Kidney glomerular epithelial cell (primary cell): ENCODE results near the gene RAD54L2.
"Not testable (repeated sequence)": the region's sequence is repeated elsewhere in the genome, so short reads cannot be mapped to it uniquely, and the experiment has no call there.

Source experiments
- DNase-seq: peaks from one replicate; lab custom pipeline; 2025; lab: John Stamatoyannopoulos, UW

Gene RAD54L2, protein sequence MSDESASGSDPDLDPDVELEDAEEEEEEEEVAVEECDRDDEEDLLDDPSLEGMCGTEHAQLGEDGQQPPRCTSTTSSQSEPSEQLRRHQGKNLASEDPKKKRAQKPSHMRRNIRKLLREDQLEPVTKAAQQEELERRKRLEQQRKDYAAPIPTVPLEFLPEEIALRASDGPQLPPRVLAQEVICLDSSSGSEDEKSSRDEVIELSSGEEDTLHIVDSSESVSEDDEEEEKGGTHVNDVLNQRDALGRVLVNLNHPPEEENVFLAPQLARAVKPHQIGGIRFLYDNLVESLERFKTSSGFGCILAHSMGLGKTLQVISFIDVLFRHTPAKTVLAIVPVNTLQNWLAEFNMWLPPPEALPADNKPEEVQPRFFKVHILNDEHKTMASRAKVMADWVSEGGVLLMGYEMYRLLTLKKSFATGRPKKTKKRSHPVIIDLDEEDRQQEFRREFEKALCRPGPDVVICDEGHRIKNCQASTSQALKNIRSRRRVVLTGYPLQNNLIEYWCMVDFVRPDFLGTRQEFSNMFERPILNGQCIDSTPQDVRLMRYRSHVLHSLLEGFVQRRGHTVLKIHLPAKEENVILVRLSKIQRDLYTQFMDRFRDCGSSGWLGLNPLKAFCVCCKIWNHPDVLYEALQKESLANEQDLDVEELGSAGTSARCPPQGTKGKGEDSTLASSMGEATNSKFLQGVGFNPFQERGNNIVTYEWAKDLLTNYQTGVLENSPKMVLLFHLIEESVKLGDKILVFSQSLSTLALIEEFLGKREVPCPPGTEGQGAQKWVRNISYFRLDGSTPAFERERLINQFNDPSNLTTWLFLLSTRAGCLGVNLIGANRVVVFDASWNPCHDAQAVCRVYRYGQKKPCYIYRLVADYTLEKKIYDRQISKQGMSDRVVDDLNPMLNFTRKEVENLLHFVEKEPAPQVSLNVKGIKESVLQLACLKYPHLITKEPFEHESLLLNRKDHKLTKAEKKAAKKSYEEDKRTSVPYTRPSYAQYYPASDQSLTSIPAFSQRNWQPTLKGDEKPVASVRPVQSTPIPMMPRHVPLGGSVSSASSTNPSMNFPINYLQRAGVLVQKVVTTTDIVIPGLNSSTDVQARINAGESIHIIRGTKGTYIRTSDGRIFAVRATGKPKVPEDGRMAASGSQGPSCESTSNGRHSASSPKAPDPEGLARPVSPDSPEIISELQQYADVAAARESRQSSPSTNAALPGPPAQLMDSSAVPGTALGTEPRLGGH (N-terminal part only)

DNA sequence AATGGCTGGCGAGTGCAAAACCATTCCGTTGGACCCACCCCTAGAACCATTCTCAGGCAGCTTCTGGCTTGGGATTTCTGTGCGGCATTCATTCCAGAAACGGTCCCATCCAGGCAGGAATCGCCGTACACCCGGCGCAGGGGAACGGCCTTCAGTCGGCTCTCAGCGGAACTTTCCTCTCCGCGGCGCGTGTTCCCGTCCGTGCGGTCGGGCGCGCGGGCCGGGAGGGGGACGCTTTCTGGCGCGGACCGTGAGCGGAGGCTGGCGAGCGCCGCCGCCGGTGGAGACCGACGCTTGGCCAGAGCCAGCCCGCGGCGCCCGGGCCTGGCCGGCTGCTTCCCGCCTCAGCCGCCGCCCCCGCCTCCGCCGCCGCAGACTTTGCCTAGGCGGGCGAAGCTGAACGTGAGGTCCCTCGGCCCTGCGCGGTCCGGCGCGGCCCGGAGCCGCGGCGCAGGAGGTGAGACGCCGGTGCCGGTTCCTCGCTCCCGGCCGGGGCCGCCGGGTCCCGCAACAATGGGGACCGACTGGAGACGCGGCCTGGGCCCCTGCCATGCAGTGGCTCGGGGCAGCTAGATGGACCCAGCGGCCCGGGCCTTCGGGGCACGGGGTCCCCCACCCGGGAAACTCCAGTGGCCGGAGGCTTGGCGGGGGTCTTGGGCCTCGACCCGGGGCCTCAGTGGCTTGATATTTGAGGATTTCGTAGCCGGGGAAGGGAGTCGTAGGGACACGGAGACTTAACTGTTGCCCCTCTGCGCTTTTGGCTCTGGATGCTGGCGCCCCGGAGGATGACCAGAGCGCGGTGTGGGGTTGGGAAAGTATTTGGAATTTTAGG lies at the start of gene RAD54L2:
Gene RAD54L2, plus strand, starts transcription at position 261 of the 832 bp plus-strand sequence. CDS start 51,702 bp downstream, outside the sequence.
- peak; percentile 53 for DNase-seq

DNA sequence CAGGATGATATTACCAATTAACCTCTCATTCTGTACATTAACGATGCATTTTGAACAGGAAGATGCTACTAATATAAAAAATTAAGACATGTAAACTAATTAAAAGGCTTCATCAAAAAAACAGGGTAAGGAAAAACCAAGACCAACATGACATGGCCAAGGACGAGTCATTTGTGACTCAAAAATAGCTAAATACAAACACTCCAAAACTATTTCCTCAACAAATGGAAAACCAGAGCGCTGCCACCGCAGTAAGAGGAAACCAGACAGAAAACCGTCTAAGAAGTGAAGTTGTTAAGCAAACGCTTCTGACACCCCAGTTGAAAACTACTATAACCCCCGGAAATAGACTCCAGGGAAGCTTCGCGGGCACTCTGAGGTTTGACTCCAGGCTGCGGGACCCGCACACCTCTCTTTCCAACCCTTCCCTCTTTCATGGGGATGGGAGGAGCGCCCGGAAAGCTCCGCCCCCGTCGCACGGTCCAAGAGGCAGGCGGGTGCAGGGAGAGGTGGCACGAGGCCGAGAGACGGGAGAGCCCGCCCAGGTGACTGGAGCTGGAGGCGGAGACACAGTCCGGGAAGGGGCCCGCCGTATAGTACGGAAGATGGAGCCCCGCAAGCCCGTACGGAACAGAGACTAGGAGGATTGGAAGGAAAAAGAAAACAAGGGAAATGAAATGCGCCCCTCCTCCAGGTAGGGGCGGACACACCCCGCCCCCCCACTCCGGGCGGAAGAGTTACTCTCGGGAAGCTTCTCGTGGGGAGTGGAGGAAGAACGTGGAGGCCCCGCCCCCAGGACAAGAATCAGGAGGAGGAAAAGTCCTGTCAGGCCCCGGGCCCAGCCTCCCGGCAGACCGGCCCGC lies 39.4 kb upstream of the RAD54L2 start:
- DNase-seq = peak; percentile 97

DNA sequence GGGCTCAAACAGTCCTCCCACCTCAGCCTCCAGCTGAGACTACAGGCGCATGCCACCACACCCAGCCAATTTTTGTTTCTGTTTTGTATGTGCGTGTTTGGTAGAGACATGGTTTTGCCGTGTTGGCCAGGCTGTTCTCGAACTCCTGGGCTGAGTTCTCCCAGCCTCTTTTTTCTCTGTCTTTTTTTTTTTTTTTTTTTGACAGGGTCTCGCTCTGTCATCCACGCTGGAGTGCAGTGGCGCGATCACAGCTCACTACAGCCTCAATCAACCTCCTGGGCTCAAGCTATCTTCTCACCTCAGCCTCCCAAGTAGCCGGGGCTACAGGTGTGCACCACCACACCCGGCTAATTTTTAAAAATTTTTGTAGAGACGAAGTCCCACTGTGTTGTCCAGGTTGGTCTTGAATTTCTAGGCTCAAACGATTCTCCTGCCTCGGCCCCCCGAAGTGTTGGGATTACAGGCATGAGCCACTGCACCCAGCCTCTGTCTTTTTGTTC lies 37.8 kb upstream of the RAD54L2 start:
- DNase-seq = no peak

DNA sequence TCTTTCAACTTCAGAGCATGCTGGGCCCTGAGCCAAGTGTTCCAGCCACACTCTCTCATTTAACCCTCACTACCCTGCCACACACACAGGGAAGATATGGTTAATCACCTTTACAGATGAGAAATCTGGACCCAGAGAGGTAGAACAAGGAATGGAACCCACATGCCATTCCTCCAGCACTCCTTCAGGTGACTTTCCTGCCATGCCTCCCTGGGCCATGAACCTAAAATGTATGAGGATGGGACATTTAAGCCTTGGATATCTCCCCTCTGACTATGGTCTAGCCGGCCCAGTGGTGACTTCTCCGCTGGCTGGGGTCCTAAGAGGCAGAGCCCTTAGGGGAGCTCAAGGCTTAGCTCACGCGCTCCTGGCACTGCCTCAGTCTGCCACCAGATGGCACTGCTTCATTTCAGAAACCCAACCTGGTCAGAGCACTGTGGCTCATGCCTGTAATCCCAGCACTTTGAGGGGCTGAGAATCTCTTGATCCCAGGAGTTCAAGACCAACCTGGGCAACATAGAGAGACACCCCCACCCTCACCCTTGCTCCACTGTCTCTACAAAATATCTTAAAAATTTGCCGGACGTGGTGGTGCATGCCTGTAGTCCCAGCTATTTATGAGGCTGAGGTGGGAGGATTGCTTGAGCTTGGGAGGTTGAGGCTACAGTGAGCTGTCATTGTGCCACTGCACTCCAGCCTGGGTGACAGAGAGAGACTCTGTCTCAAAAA lies 36.5 kb upstream of the RAD54L2 start:
- peak; percentile 34 for DNase-seq

DNA sequence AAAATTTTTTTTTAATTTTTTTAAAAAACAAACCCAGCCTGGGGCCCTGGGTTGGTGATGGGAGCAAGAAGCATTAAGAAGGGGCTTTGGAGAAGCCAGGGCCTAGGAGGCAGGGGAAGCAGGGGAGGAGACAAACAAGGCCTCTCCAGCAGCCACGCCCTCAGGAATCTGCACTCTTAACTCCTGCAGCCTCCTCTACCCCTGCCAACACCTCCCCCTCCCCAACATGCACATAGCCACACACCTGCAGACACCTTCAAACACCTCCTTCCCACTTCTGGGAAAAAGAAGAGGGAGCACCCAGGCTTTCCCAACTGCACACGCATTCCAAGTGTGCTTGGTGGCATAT lies 36.0 kb upstream of the RAD54L2 start:
- DNase-seq = no peak

DNA sequence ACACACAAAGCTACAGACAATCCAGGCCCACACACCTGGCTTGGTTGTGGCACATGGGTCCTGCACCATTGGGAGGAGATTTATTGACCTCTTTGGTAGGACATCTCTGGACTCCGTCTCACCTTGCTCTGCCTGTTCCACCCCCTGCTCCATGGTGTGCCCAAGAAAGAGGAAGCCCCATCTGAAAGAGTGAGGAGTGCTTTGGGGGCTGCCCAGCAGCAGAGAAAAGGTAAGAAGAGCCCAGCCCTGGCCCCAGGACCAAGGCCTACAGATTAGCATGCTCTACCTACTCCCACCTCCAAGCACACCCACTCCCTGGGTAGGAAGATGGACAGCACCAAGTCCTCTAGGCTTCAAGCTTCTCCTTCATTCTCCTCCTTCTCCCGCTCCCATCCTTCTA lies 35.5 kb upstream of the RAD54L2 start:
- no peak for DNase-seq

DNA sequence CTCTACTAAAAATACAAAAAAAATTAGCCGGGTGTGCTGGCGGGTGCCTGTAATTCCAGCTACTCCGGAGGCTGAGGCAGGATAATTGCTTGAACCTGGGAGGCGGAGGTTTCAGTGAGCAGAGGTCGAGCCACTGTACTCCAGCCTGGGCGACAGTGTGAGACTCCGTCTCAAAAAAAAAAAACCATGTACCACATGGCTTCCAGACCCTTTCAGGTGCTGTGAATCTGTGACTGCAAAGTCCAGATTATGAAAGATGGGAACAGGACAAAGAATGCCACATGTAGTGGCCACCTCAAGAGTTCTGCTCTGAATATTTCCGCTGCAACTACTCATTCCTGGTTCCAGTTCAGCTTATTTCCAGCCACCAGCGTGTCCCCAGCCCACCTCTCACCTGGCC lies 30.3 kb upstream of the RAD54L2 start:
- no peak for DNase-seq

DNA sequence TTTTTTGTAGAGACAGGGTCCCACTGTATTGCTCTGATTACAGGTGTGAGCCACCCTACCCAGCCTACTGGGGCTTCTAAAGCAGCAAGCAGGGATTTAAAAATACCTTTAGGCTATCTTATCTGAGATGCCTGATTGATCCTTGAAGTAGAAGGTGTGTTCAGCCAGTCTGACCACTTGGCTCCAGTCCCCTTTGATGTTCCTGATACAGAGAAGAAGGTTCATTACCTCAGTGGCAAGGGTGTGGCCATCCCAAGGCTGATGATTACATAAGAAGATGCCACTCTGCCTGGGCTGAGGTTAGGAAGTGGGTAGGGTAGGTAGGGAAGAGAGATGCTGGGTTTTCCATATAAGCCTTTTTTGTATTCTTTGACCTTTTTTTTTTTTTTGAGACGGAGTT lies 27.5 kb upstream of the RAD54L2 start:
- no peak for DNase-seq

DNA sequence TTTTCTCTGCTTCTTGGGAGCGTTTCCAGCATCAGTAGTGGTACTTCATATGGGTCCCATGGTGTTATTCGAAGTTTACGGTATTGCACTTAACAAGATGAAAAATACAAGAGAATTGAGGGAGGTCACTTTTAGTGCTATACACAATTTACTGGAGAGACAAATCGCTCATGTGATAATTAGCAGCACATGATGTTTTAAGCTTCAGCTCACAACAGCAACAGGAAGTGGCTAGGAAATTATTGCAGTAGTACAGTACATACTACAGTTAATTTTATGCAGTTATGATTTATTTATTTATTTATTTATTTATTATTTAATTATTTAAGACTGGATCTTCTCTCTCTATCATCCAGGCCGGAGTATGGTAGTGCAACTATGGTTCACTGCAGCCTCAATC lies 24.3 kb upstream of the RAD54L2 start:
- no peak for DNase-seq

DNA sequence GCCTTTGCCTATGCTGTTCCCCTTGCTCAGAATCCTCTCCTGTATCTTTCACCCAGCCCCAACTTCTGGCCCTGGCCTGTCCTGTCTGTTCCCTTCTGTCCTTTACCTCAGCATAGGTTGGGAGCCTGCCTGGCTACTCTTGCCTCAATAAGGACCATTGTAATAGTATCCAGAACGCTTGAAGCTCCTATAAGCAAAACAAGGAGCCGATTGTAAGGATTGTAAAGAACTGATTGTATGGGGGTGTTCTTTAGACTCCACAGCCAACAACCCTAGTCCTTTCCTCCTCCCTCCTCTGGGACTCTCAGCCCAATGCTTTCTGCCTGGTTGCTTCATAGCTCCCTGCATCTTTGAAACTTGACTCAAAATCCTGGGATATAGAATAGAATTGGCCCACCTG lies 18.7 kb upstream of the RAD54L2 start:
- no peak for DNase-seq

DNA sequence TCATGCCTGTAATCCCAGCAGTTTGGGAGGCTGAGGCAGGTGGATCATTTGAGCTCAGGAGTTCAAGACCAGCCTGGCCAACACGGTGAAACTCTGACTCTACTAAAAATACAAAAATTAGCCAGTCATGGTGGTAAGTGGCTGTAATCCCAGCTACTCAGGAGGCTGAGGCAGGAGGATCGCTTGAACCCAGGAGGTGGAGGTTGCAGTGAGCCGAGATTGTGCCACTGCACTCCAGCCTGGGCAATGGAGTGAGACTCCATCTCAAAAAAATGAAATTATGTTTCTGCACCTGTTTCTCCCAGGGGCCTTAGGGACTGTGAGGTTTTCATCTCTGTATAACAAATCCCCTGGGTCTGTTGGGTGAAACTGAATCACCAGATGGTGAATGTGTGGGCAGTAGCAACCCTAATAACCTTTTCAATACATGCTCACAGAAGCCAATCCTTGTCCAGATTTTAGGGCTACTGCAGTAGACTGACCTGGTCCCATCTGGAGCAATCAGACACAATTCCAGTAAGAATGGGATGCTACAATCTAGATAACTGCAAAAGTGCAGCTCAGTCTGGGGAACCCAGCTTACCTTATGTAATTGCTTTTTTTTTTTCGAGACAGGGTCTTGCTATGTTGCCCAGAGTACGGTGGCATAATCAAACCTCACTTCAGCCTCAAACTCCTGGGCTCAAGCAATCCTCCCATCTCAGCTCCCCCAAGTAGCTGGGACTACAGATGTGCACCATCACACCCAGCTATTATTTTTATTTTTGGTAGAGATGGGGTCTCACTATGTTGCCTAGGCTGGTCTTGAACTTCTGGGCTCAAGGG lies 17.4 kb upstream of the RAD54L2 start:
- not testable (repeated sequence) for DNase-seq

DNA sequence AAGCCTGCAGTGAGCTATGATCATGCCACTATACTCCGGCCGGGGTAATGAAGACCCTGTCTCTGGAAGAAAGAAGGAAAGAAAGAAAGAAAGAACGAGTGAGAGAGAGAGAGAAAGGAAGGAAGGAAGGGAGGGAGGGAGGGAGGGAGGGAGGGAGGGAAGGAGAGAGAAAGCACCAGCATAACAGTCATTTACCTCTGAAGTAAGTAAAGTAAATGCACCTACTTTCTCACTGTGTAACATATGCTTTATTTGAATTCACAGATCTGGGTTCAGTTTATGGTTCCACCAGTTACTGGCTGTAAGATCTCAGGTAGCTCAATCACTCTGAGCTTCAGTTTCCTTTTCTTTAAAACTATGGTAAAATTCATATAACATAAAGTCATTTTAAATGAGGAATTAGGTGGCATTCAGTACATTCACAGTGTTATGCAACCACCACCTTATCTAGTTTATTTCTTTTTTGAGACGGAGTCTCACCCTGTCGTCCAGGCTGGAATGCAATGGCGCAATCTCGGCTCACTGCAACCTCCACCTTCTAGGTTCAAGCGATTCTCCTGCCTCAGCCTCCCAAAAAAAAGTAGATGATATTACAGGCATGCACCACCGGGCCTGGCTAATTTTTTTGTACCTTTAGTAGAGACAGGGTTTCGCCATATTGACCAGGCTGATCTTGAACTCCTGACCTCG lies 16.1 kb upstream of the RAD54L2 start:
- DNase-seq = no peak

DNA sequence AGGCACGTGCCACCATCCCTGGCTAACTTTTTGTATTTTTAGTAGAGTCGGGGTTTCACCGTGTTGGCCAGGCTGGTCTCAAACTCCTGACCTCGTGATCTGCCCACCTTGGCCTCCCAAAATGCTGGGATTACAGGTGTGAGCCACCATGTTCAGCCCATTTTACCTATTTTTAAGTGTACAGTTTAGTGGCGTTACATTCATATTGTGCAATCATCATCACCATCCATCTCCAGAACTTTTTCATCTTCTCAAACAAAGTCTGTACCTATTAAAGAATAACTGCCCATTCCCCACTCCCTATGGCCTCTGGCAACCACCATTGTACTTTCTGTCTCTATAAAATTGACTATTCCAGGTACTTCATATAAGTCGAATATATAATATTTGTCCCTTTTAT lies 13.6 kb upstream of the RAD54L2 start:
- not testable (repeated sequence) for DNase-seq

DNA sequence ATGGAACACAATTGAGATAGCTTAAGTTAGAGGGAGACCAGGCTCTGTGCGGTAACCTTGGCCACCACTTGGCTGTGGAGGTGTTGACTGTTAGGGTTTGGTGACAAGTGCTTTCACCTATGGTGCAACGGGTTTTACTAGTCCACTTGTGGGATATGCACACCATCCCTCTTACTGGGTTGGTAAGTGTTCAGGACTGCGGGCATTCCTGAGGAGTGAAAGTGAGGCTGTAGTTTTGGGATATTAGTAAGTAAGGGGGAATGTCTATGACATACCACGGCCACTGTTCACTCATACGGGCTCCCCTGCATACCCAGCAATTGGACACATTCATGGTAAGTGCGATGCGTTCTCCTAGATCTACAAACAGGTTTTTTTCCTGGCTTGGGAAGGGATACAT lies 8.0 kb upstream of the RAD54L2 start:
- DNase-seq = no peak

DNA sequence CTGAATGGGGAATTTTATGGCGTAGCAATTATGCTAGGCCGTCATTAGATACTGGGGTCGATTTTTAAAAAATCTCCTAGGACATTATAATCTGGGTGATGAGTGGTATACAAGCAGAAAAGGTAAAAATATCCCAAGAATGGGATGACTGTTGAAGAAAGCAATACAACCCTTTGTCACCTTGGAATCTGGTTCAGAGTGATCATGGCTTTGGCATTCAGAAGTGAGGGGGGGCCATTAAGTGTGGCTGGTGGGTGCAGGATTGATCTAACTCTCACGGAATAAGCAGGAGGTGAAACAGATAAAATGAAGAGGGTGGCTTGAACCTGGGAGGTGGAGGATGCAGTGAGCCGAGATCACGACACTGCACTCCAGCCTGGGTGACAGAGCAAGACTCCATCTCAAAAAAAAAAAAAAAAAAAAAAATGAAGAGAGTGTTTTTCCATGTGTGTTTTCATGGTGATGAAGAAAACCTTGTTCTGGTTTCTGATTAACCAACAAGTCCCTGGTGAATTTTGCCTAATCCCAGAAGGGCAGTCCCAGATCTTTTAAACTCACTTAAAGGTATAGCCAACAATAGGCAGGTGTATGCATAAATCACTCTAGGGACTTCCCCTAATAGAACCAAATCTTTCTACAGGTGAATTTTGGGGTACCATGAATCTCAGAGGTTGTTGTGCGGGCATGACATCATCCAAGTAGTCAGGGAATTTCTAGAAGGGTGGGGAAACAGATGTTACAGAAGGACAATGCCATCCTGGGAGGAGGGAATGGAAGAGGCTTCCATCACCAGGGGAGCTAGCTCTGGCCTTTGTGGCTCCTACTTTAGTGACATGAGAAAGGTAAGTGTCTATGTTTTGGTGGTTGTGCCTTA lies 3.1 kb upstream of the RAD54L2 start:
- DNase-seq = no peak

DNA sequence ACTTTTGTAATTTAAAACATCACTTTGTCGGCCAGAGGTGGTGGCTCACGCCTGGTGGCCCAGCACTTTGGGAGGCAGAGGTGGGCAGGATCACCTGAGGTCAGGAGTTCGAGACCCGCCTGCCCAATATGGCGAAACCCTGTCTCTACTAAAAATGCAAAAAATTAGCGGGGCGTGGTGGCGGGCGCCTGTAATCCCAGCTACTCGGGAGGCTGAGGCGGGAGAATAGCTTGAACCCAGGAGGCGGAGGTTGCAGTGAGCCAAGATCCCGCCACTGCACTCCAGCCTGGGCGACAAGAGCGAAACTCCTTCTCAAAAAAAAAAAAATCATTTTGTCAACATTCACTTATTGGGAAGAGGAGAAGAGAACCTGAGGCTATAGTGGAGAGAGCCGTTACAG lies 888 bp upstream of the RAD54L2 start:
- not testable (repeated sequence) for DNase-seq

DNA sequence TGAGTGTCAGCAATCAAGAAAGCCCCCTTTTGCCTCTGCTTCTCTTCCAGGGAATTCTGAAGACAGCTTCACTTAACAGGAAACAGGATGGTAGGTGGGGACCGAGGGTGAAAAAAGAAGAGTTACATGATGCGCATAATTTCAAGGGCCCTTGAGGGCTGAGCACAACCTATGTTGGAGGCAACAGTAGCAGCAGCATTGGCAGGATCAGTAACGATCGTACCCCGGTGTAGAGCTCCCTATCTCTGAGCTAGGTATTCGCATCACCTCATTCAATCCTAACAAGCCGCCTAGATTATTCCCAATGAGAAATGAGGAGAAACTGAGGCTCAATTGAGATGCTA lies 432 bp upstream of the RAD54L2 start:
- DNase-seq = peak; percentile 53
